Activated CD4-positive, alpha-beta T cell treated with anti-CD3 and anti-CD28 coated beads, Interleukin-2, amount 50 U/mL, for 24 hours (primary cell): ENCODE data around the gene FRRS1.
"Not testable (repeated sequence)": the region's sequence is repeated elsewhere in the genome, so short reads cannot be mapped to it uniquely, and the experiment has no call there.

Experiments used
- DNase-seq, 2 donors: peaks; one replicate each; pipeline ENCODE4 v3.0.0-alpha.2; 2020; ENCODE audit warnings: low read depth in 1 of 2, low spot score in 1 of 2

FRRS1 gene

DNA sequence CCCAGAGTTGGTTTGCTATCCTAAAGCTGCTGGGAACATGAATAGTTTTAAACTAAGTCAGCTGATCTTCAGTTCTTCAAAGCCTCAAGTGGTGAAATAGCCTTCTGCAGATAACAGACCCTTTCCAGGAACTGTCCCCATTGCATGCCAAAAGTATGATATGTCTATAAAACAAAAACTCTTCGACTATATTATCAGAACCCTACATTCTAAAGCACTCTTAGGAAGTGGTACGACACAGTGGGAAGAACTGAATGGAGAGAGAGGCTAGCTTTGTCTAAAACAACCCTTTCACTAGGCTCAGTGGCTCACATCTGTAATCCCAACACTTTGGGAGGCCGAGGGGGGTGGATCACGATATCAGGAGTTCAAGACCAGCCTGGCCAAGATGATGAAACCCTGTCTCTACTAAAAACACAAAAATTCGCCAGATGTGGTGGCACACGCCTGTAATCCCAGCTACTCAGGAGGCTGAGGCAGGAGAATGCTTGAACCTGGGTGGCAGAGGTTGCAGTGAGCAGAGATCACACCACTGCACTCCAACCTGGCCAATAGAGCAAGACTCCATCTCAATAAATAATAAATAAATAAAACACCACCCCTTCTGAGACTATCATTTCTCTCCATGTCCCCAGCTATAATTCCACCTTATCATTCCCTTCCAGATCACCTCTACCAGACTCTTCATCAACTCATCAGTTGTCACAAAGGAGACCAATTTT lies 2.2 kb upstream of the FRRS1 start:
- DNase-seq, result no peak

DNA sequence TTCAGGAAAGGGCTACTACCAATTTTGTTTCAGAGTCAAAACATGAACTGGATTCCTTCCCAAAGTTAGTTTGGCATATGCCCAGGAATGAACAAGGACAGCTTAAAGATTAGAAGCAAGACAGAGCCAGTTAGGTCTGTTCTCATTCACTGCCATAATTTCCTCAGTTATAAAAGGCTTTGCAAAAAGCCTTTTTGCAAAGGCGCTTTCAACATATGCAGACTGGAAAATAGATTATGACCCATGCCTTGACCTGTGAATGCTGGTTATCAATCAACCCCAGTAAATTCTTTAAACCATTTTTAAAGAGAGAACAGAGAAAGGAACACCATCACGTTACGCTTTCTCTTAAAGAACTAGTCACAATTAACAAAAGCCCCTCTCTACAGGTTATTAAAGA lies 1.7 kb upstream of the FRRS1 start:
- no peak for DNase-seq

DNA sequence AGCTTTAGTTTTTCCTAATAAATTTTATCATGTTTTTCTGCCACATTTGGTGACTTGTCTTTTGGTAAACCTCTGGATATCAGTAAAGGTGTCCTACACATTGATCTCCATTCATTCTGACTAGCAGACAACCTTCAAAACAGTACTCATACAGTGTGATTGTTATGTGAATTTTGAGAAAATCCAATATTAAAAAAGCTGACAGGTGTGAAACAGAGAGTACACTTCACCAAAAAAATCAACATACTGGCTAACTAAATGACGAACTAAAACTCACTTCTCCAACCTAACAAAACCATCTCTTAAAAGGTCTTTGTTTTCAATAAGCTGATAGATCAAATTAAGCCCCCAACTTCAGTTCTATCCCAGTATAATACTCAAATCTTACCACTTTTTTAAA lies 1.5 kb downstream of the FRRS1 start:
- DNase-seq, result no peak

DNA sequence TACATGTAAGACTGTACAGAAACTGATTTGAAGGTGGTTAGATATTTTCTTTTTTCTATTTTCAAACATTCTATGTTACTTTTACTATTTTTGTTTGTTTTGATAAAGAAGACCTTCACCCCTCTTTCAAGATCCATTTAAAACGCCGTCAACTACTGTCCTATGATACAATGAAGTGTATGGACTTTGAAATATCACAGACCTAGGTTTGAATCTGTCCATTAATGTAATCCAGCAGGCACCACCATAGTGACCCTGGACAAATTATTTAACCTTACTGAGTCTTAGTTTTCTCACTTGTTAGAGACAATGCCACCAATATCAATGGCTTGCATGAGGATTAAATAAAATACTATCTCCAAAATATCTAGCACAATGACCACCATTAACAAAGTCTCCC lies 2.0 kb downstream of the FRRS1 start:
- no peak for DNase-seq

DNA sequence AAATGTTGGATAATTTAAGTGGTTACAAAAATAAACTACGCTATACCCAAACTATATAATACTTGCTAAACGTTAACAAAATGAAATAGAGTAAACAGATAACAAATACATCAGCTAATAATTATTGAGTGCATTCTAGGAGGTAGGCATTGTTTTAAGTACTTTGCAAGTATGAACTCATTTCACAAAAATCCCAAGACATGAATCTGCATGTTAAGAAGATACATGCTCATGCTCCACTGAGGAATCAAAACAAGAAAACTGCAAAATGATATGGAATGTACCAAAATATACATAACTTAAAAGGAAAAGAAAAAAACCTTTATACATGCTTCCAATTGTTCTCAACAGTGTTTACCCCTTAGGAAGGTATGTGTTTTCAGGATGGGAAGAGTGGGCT lies 2.5 kb downstream of the FRRS1 start:
- no peak for DNase-seq

DNA sequence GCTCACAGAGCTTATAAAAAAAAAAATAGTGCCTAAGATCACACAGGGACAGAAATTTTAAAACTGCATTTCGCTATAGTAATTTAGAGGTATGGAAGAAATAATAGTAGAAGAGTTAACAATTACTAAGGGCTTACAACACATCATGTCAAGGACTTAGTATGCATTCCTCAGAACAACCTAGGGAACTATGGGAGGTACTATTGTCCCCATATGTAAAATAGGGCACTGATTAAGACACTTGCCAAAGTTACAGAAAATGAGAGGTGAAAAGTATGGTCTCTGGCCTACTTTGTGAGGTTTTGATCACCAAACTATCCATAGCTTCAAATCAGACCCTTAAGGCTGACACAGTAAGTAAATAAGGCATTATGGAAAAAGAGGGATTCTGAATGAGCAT lies 4.7 kb downstream of the FRRS1 start:
- DNase-seq, result no peak

DNA sequence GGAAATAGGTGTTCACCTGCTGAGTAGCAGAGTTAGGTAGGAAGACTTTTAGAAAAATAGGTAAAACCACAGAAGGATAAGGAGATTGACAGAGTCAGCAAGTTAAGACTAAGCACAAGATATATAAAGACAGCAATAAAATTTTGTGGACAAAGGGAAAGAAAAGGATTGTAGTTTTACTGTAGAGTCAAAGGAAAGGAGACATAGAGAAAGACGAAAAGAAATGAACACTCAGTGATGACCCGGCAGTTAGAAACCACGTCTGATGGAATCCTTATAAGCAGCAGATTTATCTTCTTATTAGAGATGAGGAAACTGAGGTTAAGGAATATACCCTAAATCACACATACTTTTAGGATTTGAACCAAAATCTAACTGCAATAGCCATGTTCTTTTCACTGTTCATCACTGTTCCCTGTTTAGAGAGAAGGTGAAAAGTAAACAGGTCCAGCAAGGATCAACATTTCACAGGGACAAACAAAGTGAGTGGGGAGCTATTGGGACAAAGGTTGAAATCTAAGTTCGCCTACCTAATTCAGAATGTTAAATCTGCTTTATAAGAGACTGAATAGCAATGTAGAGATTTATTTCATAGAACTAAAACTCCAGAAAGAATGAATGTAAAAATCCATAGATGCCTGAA lies 6.8 kb downstream of the FRRS1 start:
- no peak for DNase-seq

DNA sequence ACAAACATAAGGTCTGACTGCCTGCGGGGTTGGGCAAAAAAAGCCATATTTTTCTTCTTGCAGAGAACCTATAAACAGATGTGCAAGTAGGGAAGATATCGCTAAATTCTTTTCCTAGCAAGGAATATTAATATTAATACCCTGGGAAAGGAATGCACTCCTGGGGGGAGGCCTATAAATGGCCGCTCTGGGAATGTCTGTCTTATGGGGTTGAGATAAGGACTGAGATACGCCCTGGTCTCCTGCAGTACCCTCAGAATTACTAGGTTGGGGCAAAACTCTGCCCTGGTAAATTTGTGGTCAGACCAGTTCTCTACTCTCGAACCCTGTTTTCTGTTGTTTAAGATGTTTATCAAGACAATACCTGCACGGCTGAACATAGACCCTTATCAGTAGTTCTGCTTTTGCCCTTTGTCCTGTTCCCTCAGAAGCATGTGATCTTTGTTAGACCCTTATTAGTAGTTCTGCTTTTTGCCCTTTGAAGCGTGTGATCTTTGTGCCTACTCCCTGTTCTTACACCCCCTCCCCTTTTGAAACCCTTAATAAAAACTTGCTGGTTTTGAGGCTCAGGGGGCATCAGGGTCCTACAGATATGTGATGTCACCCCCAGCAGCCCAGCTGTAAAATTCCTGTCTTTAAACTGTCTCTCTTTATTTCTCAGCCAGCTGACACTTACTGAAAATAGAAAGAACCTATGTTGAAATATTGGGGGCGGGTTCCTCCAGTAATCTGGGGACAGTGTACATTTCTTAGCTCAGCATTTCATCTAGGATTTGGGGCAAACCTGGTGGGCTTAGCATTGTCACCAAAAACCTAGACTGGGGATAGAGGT lies 7.5 kb downstream of the FRRS1 start:
- DNase-seq, result not testable (repeated sequence)

DNA sequence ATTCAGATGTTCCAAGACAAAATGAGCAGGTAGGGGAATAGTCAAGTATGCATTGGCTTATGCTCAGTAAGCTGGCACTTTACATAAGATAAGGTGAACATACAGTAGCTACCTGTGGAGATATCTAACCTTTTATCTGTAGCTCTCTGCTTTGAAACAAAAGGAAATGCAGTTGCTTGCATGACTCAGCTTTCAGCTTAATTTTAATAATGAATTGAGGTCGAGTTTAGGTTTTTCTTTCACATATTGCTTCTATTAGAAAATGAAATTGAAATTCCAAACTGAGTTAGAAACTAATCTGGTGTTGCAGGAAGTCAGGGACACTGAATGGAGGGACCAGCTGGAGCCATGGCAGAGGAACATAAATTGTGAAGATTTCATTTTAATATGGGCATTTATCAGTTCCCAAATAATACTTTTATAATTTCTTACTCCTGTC lies 8.3 kb downstream of the FRRS1 start:
- DNase-seq, result no peak

DNA sequence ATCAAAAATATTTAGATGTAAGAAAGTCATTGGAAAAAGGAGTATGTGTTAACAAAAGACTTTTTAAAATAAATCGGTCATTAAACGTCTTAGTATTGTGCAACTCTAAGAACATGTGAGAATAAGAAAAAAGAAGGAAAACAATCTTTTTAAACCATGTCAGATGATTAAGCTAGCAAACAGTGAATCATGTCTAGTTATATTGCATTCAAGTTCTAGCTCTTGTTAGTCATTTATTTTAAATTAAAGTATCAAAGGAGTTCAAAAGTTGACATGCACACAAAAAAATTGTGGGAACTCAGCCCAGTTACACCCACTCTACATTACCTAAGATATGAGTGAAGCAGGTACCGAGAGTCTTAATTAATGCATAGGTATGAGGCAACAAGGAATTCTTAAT lies 9.8 kb downstream of the FRRS1 start:
- DNase-seq, result no peak

DNA sequence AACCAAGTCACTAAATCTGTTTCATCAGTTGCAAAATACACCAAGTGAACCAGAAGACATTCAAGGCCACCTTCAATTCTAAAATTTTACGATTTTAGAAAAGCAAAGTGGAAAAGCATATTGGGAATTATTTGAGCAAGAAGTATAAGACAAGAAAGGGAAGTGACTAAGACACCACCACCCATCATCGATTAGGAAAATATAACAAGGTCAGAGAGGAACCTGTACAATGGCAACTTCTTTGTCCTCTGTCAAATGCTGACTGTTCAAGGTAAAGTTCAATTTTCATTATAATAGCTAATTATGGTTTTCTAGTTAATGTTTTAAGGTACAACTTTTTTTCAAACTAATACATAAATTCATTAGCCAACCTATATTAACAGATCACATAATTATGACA lies 10.8 kb downstream of the FRRS1 start:
- DNase-seq, result no peak

DNA sequence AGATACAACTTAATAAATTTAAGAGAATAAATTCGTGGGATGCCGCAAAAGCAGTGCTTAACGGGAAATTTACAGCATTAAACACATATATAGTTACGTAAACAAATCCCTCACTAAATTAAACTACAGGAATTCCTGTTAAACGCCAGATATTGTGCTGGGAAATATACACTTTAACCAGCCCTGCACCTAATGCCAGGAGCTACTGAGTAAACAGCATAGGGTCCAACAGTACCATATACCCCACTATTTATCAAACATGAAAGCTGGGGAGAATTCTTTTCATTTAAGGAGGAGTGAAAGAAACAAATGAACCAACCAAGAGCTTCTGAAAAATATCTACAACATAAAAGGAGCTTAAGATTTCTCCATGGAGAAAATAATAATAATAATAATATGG lies 11.7 kb downstream of the FRRS1 start:
- no peak for DNase-seq

DNA sequence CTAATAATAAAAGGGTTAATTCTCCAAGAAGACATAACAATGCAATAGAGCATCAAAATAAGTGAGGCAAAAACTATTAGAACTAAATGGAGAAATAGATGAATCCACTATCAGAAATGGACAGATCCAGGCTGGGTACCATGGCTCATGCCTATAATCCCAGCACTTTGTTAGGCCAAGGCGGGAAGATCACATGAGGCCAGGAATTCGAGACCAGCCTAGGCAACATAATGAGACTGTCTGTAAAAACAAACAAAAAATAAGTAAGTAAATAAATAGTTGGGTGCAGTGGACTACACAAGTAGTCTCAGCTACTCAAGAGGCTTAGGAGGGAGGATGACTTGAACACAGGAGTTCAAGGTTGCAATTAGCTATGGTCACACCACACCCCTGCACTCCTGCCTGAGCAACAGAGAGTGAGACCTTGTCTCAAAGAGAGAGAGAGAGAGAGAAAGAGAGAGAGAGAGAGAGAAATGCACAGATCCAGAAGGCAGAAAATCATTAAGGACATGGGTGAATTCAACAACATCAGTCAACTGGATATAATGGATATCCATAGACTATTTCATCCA lies 12.3 kb downstream of the FRRS1 start:
- no peak for DNase-seq

DNA sequence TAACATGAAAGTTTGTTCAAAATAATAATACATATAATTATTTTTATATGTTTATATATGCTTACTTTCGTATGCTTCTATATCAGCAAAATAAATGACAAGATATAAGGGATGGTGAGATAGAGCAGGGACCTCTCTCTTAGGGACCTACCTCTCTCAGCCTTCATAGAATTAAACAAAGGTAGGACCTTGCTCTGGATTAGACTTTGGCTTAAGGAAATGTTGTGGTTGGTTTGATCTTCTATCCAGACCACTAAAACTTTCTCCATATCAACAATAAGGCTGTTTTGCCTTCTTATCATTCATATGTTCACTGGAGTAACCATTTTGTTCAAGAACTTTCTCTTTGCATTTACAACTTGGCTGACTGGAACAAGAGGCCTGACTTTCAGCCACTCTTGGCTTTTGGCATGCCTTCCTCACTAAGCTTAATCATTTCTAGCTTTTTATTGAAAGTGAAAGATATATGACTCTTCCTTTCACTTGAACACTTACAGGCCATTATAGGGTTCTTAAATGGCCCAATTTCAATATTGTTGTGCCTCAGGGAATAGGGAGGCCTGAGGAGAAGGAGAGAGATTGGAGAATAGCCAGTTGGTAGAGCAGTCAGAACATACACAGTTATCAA lies 14.4 kb downstream of the FRRS1 start:
- no peak for DNase-seq

DNA sequence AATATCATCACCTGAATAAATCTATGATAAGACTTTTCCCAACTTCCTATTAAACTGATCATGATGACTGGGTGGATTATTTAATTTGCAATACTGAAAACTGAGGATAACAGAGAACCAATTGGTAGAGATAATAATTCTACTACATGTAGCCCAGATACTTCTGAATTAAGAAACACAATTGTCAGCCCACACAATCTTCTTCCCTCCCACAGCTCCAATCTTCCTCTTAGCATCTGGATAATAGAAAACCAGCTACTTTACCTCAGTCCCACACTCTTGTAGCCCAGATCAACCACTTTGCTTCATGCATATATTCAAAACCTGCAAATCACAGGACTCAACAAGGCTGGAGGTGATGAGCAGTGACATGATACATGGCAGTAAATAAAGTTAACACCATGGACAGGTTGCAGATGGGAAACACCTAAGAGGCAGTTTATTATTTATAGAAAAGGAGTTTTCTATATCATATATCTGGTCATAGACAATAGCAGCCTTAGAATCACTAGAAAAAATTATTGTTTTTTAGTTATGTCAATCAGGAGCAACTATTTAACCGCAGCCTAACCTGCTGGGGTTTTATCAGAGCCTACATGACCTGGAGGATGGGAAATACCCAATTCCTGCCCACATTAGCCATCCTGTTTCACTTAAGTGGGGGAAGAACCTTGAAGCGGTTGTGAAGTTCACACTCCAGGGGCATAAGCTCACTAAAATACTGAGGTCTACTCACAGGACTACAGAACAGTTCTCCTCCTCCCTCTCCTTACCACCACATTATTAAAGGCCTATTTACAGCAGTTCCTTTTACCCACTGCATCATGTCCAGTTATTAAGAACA lies 16.7 kb downstream of the FRRS1 start:
- no peak for DNase-seq

DNA sequence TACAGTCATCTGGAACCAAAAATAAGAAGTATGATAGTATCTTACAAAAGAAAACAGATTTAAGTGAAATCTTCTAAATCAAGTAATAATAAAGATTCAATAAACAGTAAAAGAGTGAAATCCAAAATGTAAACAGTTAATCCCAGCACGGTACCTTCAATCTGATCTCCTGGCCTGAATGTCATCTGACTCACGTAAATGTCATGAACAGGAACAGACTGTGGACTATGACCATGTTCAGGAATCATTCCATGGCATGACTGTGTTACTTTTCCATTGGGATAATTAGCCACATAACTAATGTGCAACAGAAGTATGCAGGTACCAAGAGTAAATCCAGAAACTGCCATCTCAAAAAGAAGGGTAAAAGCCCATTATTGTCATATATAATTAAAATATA lies 18.0 kb downstream of the FRRS1 start:
- DNase-seq, result no peak

DNA sequence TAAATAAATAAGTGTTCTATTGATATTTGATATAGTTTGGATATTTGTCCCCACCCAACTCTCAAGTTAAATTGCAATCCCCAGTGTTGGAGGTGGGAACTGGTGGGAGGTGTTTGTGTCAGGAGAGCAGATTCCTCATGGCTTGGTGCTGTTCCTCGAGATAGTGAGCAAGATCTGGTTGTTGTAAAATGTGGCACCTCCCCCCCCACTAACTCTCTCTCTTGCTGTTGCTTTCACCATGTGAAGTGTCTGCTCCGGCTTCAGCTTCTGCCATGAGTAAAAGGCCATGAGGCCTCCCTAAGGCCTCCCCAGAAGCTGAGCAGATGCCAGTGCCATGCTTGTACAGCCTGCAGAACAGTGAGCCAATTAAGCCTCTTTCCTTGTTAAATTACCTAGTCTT lies 20.8 kb downstream of the FRRS1 start:
- no peak for DNase-seq

DNA sequence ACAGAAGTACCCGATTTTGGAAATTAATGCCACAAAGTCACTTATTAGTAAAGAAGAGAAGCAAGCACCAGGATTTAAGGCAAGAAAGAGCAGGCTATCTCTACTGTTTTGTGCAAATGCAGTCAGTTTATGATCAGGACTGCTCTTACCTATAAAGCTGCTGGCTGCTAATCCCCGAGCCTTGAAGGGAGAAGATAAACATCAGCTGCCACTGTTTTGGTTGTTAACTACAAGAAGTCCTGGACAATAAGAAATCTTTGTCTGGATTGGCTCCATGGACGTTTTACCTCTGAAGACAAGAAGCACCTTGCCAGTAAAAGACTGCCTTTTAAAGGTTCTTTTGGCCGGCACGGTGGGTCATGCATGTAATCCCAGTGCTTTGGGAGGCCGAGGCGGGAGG lies 21.4 kb downstream of the FRRS1 start:
- DNase-seq, result no peak

DNA sequence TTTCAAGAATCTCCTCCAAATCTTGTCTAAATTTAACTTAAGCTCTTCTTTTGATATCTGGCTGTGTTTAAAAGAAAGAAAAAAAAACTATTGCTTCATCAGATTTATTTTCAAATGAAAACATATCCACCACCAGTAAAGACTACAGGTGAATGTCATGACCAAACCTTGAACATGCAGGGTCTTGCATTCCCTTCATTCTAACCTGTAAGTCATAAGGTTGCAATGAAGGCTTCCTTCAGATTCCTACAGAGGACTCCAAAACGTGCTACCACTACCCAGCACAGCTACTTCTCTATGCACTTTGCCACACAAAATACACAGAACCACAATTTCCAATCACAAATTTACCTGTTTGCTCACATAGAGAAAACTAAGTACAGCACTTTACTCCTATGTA lies 26.3 kb downstream of the FRRS1 start:
- DNase-seq, result no peak

DNA sequence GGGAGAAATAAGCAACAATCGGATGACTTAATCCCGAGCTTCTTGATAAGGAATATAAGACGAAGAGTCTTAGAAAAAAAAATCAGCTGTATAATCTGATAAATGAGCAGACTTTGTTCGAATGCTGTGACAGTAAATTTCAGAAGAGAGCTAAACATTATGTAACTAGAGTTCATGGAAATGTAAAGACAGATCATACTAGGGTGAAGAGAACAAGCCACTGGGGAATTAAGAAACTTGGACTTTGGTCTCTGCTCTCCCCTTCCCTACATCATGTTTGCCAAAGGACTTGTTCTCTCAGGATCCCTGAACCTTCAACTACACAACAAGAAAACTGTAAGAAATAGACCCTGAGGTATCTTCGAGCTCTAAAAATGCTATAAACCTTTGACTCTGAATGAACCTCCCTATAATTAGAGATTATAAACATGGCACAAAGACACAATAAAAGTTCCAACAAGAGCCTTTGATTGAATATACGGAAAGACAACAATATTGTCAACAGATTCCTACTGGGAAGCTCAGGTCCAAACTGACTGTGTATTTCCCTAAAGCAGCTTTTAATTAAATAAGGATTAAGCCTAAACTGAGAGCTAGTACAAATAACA lies 27.5 kb downstream of the FRRS1 start:
- no peak for DNase-seq
